ENCODE data around the gene LOX.

LOX gene

DNA sequence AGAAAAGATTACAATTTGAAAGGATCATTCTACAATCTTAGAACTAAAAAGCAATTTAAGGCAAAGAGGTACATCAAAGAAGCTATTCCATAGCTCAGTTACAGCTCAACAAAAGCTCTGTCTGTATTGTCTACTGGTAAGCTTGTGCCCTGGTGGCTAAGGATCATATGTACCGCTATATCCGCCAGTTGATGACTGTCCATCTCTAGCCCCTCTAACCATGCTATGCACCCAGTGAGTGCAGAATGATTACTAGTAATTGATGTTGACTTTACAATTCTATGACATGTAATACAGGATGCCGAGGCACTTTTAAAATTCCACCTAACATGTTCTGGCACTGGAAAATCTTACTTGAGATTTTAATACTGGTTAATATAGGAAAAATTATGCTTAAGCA lies 13.1 kb downstream of the LOX start:
- TF ChIP-seq, protein P1, sequence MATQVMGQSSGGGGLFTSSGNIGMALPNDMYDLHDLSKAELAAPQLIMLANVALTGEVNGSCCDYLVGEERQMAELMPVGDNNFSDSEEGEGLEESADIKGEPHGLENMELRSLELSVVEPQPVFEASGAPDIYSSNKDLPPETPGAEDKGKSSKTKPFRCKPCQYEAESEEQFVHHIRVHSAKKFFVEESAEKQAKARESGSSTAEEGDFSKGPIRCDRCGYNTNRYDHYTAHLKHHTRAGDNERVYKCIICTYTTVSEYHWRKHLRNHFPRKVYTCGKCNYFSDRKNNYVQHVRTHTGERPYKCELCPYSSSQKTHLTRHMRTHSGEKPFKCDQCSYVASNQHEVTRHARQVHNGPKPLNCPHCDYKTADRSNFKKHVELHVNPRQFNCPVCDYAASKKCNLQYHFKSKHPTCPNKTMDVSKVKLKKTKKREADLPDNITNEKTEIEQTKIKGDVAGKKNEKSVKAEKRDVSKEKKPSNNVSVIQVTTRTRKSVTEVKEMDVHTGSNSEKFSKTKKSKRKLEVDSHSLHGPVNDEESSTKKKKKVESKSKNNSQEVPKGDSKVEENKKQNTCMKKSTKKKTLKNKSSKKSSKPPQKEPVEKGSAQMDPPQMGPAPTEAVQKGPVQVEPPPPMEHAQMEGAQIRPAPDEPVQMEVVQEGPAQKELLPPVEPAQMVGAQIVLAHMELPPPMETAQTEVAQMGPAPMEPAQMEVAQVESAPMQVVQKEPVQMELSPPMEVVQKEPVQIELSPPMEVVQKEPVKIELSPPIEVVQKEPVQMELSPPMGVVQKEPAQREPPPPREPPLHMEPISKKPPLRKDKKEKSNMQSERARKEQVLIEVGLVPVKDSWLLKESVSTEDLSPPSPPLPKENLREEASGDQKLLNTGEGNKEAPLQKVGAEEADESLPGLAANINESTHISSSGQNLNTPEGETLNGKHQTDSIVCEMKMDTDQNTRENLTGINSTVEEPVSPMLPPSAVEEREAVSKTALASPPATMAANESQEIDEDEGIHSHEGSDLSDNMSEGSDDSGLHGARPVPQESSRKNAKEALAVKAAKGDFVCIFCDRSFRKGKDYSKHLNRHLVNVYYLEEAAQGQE (IDR thresholded peaks at IDR 0.05; ENCODE audit: insufficient read depth in 1 of 2, low read depth in 2 of 2, low read length in 2 of 2): no peak
- no peak for TF ChIP-seq SIN3A (IDR thresholded peaks at IDR 0.05; ENCODE audit: borderline replicate concordance, insufficient read depth, low read length)
- TF ChIP-seq POLR2AphosphoS5 (IDR thresholded peaks at IDR 0.05; ENCODE audit: low read depth, low read length): no peak

DNA sequence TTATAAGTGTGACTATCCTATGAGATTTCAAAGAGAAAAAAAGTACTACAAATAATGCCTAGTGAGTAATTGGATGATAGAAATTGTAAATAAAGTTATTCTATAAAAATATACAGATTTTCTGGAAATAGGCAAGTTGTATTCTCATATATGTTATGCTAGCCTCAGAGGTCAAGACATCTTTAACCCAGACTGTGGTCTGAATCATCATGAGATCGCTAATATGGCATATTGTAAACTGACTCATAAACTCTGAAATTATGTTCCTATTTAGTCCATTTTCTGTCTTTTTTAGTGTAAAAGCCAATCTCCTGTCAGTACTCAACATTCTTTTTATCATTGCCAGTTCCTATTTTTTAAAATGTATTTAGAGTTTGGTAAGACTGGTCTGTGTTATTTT lies 14.2 kb downstream of the LOX start:
- TF ChIP-seq POLR2AphosphoS5 (IDR thresholded peaks at IDR 0.05; ENCODE audit: low read depth, low read length): no peak
- TF ChIP-seq FOXP2 (optimal IDR thresholded peaks at IDR 0.05; ENCODE audit: borderline replicate concordance, extremely low read depth, extremely low read length, insufficient read depth): no peak
- no peak for TF ChIP-seq SIN3A (IDR thresholded peaks at IDR 0.05; ENCODE audit: borderline replicate concordance, insufficient read depth, low read length)
- no peak for TF ChIP-seq TAF1 (IDR thresholded peaks at IDR 0.05; ENCODE audit: borderline replicate concordance, insufficient read depth, low read length)
- TF ChIP-seq, protein P1 (IDR thresholded peaks at IDR 0.05; ENCODE audit: insufficient read depth in 1 of 2, low read depth in 2 of 2, low read length in 2 of 2): no peak

DNA sequence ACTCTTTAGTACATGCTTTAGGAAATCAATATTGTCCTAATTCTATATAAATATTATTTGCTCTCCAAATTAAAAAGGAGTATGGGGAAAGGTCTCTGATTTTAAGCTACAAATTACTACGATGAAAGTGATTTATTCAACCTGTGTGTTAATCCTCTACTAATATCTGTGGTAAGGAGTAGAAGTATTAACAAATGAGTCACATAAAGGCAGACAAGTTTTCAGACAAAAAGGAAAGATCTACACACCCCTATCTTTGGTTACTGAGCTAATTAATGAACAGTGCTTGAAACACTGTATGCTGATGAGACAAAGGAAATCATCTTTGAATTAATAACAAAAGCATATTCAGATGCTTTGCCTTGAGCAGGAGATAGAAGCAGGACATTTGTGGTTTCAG lies 15.9 kb downstream of the LOX start:
- no peak for TF ChIP-seq TAF1 (IDR thresholded peaks at IDR 0.05; ENCODE audit: borderline replicate concordance, insufficient read depth, low read length)
- no peak for TF ChIP-seq SIN3A (IDR thresholded peaks at IDR 0.05; ENCODE audit: borderline replicate concordance, insufficient read depth, low read length)
- no peak for TF ChIP-seq FOXP2 (optimal IDR thresholded peaks at IDR 0.05; ENCODE audit: borderline replicate concordance, extremely low read depth, extremely low read length, insufficient read depth)
- TF ChIP-seq, protein P1 (IDR thresholded peaks at IDR 0.05; ENCODE audit: insufficient read depth in 1 of 2, low read depth in 2 of 2, low read length in 2 of 2): no peak

DNA sequence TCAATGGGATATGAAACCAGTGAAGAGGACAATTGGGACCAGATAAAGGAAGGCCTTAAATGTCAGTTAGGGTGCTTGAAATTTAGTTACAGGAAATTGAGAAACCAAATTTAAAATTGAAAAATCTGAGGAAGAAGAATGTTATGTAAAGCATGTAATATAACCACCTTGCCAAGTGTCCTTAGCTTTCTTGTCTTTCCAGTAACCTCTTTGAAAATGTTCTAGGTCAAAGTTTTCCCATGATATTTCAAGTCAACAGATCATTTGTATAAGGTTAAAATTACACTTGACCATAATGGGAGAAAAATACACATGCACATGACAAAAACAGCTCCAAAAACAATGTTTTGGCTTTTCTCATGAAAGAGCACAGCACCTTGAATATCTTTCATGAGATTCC lies 21.1 kb downstream of the LOX start:
- TF ChIP-seq, protein P1 (IDR thresholded peaks at IDR 0.05; ENCODE audit: insufficient read depth in 1 of 2, low read depth in 2 of 2, low read length in 2 of 2): no peak
- TF ChIP-seq TAF1 (IDR thresholded peaks at IDR 0.05; ENCODE audit: borderline replicate concordance, insufficient read depth, low read length) (no peak), POLR2AphosphoS5 (IDR thresholded peaks at IDR 0.05; ENCODE audit: low read depth, low read length) (no peak), FOXP2 (optimal IDR thresholded peaks at IDR 0.05; ENCODE audit: borderline replicate concordance, extremely low read depth, extremely low read length, insufficient read depth) (no peak), SIN3A (IDR thresholded peaks at IDR 0.05; ENCODE audit: borderline replicate concordance, insufficient read depth, low read length) (no peak)

DNA sequence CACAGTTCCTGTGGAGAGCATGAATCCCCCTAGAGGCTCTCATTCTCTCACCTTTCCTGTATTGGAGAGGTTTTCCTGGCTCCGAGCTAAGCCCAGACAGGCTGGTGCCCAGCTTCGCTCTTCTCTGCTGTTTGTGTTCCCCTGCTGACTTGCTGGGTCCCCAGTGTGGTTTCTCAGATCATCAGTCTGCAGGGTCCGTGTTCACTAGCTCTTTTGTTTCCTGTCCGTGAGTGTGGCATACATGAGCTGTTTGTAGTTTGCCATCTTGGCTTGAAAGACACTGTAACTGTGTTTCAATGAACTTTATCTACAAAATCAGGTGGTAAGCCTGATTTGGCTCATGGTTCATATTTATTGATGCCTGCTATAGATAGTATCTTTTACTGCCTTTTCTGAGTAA lies 23.8 kb downstream of the LOX start:
- TF ChIP-seq TAF1 (IDR thresholded peaks at IDR 0.05; ENCODE audit: borderline replicate concordance, insufficient read depth, low read length): no peak
- no peak for TF ChIP-seq SIN3A (IDR thresholded peaks at IDR 0.05; ENCODE audit: borderline replicate concordance, insufficient read depth, low read length)
- TF ChIP-seq, protein P1 (IDR thresholded peaks at IDR 0.05; ENCODE audit: insufficient read depth in 1 of 2, low read depth in 2 of 2, low read length in 2 of 2): no peak
- no peak for TF ChIP-seq FOXP2 (optimal IDR thresholded peaks at IDR 0.05; ENCODE audit: borderline replicate concordance, extremely low read depth, extremely low read length, insufficient read depth)
- no peak for TF ChIP-seq POLR2AphosphoS5 (IDR thresholded peaks at IDR 0.05; ENCODE audit: low read depth, low read length)

Data from PFSK-1 (cell line).